ENCODE measurements around the gene JAKMIP2. TPM values are rescaled to one million over a fixed set of nuclear protein-coding genes. Genes with fewer than 3 reads are reported as not detected.

The JAKMIP2 gene
- total RNA-seq, 1 experiment from 2014 or later: 10.9 TPM

DNA sequence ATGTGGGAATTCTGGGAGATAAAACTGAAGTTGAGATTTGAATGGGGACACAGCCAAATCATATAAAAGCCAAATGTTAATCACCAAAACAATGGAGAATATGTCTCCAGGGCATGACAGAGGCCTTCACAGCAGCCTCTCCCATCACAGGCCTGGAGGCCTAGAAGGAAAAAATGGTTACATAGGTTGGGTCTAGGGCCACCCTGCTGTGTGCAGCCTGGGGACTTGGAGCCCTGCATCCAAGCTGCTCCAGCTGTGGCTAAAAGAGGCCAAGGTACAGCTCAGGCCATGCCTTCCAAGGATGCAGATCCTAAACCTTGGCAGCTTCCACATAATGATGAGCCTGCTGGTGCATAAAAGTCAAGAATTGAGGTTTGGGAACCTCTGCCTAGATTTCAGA lies 85.1 kb downstream of the JAKMIP2 start:
- ATAC-seq (no peak), DNase-seq (ENCODE audit: low spot score) (no peak)
- Mint-ChIP-seq H3K9me3 (peaks cover 34% of the 10 kb centered on the region), H3K4me3 (no peak overlapping the region), H3K27ac (no peak overlapping the region), H3K4me1 (no peaks in the 10 kb centered on the region), H3K36me3 (peaks cover 35% of the 10 kb centered on the region), H3K27me3 (ENCODE audit: low read depth) (peaks cover 6% of the 10 kb centered on the region)
- CTCF ChIA-PET: no interaction called here
- POLR2A ChIA-PET: no interaction called here
- TF ChIP-seq, protein P1, sequence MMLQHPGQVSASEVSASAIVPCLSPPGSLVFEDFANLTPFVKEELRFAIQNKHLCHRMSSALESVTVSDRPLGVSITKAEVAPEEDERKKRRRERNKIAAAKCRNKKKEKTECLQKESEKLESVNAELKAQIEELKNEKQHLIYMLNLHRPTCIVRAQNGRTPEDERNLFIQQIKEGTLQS (CRISPR knock-in tag; conservative IDR thresholded peaks at IDR 0.05): no peak
- TF ChIP-seq OVOL2 (CRISPR knock-in tag; IDR thresholded peaks at IDR 0.05; ENCODE audit: borderline replicate concordance): no peak
- no peak for TF ChIP-seq ZBTB21 (CRISPR knock-in tag; IDR thresholded peaks at IDR 0.05; ENCODE audit: borderline replicate concordance)
- no peak for TF ChIP-seq NR2C2 (CRISPR knock-in tag; IDR thresholded peaks at IDR 0.05)
- no peak for TF ChIP-seq ATF6 (CRISPR knock-in tag; IDR thresholded peaks at IDR 0.05)
- TF ChIP-seq FOXK1 (CRISPR knock-in tag; IDR thresholded peaks at IDR 0.05): no peak
- TF ChIP-seq ETV6 (CRISPR knock-in tag; IDR thresholded peaks at IDR 0.05): no peak
- TF ChIP-seq IRF2 (CRISPR knock-in tag; IDR thresholded peaks at IDR 0.05; ENCODE audit: borderline replicate concordance, low read depth): no peak
- TF ChIP-seq SMAD4 (CRISPR knock-in tag; IDR thresholded peaks at IDR 0.05): no peak
- TF ChIP-seq MYBL2 (CRISPR knock-in tag; IDR thresholded peaks at IDR 0.05): no peak
- TF ChIP-seq ZNF416 (CRISPR knock-in tag; IDR thresholded peaks at IDR 0.05): no peak
- TF ChIP-seq, protein P2, sequence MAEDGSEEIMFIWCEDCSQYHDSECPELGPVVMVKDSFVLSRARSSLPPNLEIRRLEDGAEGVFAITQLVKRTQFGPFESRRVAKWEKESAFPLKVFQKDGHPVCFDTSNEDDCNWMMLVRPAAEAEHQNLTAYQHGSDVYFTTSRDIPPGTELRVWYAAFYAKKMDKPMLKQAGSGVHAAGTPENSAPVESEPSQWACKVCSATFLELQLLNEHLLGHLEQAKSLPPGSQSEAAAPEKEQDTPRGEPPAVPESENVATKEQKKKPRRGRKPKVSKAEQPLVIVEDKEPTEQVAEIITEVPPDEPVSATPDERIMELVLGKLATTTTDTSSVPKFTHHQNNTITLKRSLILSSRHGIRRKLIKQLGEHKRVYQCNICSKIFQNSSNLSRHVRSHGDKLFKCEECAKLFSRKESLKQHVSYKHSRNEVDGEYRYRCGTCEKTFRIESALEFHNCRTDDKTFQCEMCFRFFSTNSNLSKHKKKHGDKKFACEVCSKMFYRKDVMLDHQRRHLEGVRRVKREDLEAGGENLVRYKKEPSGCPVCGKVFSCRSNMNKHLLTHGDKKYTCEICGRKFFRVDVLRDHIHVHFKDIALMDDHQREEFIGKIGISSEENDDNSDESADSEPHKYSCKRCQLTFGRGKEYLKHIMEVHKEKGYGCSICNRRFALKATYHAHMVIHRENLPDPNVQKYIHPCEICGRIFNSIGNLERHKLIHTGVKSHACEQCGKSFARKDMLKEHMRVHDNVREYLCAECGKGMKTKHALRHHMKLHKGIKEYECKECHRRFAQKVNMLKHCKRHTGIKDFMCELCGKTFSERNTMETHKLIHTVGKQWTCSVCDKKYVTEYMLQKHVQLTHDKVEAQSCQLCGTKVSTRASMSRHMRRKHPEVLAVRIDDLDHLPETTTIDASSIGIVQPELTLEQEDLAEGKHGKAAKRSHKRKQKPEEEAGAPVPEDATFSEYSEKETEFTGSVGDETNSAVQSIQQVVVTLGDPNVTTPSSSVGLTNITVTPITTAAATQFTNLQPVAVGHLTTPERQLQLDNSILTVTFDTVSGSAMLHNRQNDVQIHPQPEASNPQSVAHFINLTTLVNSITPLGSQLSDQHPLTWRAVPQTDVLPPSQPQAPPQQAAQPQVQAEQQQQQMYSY (CRISPR knock-in tag; IDR thresholded peaks at IDR 0.05): no peak
- TF ChIP-seq PREB (CRISPR knock-in tag; IDR thresholded peaks at IDR 0.05; ENCODE audit: borderline replicate concordance): no peak
- TF ChIP-seq, protein P3, sequence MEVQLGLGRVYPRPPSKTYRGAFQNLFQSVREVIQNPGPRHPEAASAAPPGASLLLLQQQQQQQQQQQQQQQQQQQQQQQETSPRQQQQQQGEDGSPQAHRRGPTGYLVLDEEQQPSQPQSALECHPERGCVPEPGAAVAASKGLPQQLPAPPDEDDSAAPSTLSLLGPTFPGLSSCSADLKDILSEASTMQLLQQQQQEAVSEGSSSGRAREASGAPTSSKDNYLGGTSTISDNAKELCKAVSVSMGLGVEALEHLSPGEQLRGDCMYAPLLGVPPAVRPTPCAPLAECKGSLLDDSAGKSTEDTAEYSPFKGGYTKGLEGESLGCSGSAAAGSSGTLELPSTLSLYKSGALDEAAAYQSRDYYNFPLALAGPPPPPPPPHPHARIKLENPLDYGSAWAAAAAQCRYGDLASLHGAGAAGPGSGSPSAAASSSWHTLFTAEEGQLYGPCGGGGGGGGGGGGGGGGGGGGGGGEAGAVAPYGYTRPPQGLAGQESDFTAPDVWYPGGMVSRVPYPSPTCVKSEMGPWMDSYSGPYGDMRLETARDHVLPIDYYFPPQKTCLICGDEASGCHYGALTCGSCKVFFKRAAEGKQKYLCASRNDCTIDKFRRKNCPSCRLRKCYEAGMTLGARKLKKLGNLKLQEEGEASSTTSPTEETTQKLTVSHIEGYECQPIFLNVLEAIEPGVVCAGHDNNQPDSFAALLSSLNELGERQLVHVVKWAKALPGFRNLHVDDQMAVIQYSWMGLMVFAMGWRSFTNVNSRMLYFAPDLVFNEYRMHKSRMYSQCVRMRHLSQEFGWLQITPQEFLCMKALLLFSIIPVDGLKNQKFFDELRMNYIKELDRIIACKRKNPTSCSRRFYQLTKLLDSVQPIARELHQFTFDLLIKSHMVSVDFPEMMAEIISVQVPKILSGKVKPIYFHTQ (CRISPR knock-in tag; IDR thresholded peaks at IDR 0.05): no peak
- TF ChIP-seq, protein P4, sequence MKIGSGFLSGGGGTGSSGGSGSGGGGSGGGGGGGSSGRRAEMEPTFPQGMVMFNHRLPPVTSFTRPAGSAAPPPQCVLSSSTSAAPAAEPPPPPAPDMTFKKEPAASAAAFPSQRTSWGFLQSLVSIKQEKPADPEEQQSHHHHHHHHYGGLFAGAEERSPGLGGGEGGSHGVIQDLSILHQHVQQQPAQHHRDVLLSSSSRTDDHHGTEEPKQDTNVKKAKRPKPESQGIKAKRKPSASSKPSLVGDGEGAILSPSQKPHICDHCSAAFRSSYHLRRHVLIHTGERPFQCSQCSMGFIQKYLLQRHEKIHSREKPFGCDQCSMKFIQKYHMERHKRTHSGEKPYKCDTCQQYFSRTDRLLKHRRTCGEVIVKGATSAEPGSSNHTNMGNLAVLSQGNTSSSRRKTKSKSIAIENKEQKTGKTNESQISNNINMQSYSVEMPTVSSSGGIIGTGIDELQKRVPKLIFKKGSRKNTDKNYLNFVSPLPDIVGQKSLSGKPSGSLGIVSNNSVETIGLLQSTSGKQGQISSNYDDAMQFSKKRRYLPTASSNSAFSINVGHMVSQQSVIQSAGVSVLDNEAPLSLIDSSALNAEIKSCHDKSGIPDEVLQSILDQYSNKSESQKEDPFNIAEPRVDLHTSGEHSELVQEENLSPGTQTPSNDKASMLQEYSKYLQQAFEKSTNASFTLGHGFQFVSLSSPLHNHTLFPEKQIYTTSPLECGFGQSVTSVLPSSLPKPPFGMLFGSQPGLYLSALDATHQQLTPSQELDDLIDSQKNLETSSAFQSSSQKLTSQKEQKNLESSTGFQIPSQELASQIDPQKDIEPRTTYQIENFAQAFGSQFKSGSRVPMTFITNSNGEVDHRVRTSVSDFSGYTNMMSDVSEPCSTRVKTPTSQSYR (CRISPR knock-in tag; IDR thresholded peaks at IDR 0.05): no peak
- TF ChIP-seq IRF1 (CRISPR knock-in tag; IDR thresholded peaks at IDR 0.05): no peak
- no peak for TF ChIP-seq CTCF (IDR thresholded peaks at IDR 0.05)
